Femur (tissue), 1 donor: ENCODE data around the gene KCNAB1.

Source experiments
- DNase-seq: peaks from one replicate; pipeline ENCODE4 v3.0.0-alpha.2; 2017

KCNAB1 gene

GRCh38 chr3:156377718-156378117 is 257.3 kb downstream of the KCNAB1 start:
- no peak for DNase-seq

- no peak for DNase-seq
Measured at GRCh38 chr3:156378871-156379270, 258.5 kb downstream of the KCNAB1 start.

- DNase-seq: no peak
Measured at GRCh38 chr3:156379327-156379726, 258.9 kb downstream of the KCNAB1 start.

GRCh38 chr3:156381253-156381652 is 260.9 kb downstream of the KCNAB1 start:
- DNase-seq: no peak

GRCh38 chr3:156382458-156383346 is 262.3 kb downstream of the KCNAB1 start:
- DNase-seq: no peak

GRCh38 chr3:156383441-156384025 is 263.2 kb downstream of the KCNAB1 start:
- DNase-seq: no peak

- DNase-seq: peak; percentile 74
Measured at GRCh38 chr3:156388497-156389448, 268.4 kb downstream of the KCNAB1 start.

- DNase-seq: no peak
Measured at GRCh38 chr3:156389449-156389950, 269.1 kb downstream of the KCNAB1 start.

GRCh38 chr3:156390846-156391245 is 270.5 kb downstream of the KCNAB1 start:
- DNase-seq: no peak

GRCh38 chr3:156395961-156396710 is 275.8 kb downstream of the KCNAB1 start:
- DNase-seq: no peak

GRCh38 chr3:156396851-156397250 is 276.5 kb downstream of the KCNAB1 start:
- no peak for DNase-seq

GRCh38 chr3:156397534-156397933 is 277.2 kb downstream of the KCNAB1 start:
- DNase-seq: no peak

- no peak for DNase-seq
Measured at GRCh38 chr3:156400062-156400461, 279.7 kb downstream of the KCNAB1 start.

- no peak for DNase-seq
Measured at GRCh38 chr3:156400735-156401134, 280.4 kb downstream of the KCNAB1 start.

GRCh38 chr3:156404217-156404616 is 283.8 kb downstream of the KCNAB1 start:
- no peak for DNase-seq

GRCh38 chr3:156406393-156406792 is 286.0 kb downstream of the KCNAB1 start:
- DNase-seq: no peak

- DNase-seq: no peak
Measured at GRCh38 chr3:156407617-156408225, 287.3 kb downstream of the KCNAB1 start.

GRCh38 chr3:156409694-156410093 is 289.3 kb downstream of the KCNAB1 start:
- no peak for DNase-seq

- DNase-seq: no peak
Measured at GRCh38 chr3:156412600-156412999, 292.2 kb downstream of the KCNAB1 start.

GRCh38 chr3:156413293-156413892 is 293.0 kb downstream of the KCNAB1 start:
- no peak for DNase-seq

GRCh38 chr3:156416846-156417558 is 296.6 kb downstream of the KCNAB1 start:
- DNase-seq: peak; percentile 47
